ENCODE results near the gene CARD18.
"Not testable (repeated sequence)": the region's sequence is repeated elsewhere in the genome, so short reads cannot be mapped to it uniquely, and the experiment has no call there.

The CARD18 gene

GRCh38 chr11:105132716-105133511, 6.7 kb downstream of the CARD18 start:
- Histone ChIP-seq H3K4me1 (ENCODE audit: control insufficient read depth, insufficient read depth, low read length) (no peaks in the 10 kb centered on the region), H3K9ac (ENCODE audit: low read depth, low read length) (no peak overlapping the region)

GRCh38 chr11:105130189-105130813, 9.3 kb downstream of the CARD18 start:
- Histone ChIP-seq H3K27me3 (ENCODE audit: control insufficient read depth, insufficient read depth, low read length) (no peaks in the 10 kb centered on the region), H3K4me3 (ENCODE audit: low read depth, low read length) (no peak overlapping the region), H3K4me1 (ENCODE audit: control insufficient read depth, insufficient read depth, low read length) (no peaks in the 10 kb centered on the region), H3K36me3 (ENCODE audit: control insufficient read depth, insufficient read depth, low read length) (no peaks in the 10 kb centered on the region), H3K9ac (ENCODE audit: low read depth, low read length) (no peak overlapping the region), H3K9me3 (ENCODE audit: control insufficient read depth, insufficient read depth, low read length) (peaks cover 3% of the 10 kb centered on the region)

More at GRCh38 chr11:105132716-105133511, 6.7 kb downstream of the CARD18 start:
- Histone ChIP-seq H3K27me3 (ENCODE audit: control insufficient read depth, insufficient read depth, low read length) (no peaks in the 10 kb centered on the region), H3K9me3 (ENCODE audit: control insufficient read depth, insufficient read depth, low read length) (peaks cover 3% of the 10 kb centered on the region), H3K36me3 (ENCODE audit: control insufficient read depth, insufficient read depth, low read length) (no peaks in the 10 kb centered on the region), H3K4me3 (ENCODE audit: low read depth, low read length) (no peak overlapping the region)

- Histone ChIP-seq H3K4me3 (ENCODE audit: low read depth, low read length) (no peak overlapping the region), H3K27me3 (ENCODE audit: control insufficient read depth, insufficient read depth, low read length) (no peaks in the 10 kb centered on the region), H3K9ac (ENCODE audit: low read depth, low read length) (no peak overlapping the region), H3K9me3 (ENCODE audit: control insufficient read depth, insufficient read depth, low read length) (no peaks in the 10 kb centered on the region), H3K4me1 (ENCODE audit: control insufficient read depth, insufficient read depth, low read length) (no peaks in the 10 kb centered on the region), H3K36me3 (ENCODE audit: control insufficient read depth, insufficient read depth, low read length) (no peaks in the 10 kb centered on the region)
Observed at GRCh38 chr11:105124756-105125155, 14.8 kb downstream of the CARD18 start.

GRCh38 chr11:105111145-105111944, 28.2 kb downstream of the CARD18 start:
- H3K27me3 ChIP-seq (ENCODE audit: control insufficient read depth, insufficient read depth, low read length): no peaks in the 10 kb centered on the region
- H3K36me3 ChIP-seq (ENCODE audit: control insufficient read depth, insufficient read depth, low read length): no peaks in the 10 kb centered on the region
- no peaks in the 10 kb centered on the region for H3K9me3 ChIP-seq (ENCODE audit: control insufficient read depth, insufficient read depth, low read length)
- H3K4me3 ChIP-seq (ENCODE audit: low read depth, low read length): no peak overlapping the region
- no peak overlapping the region for H3K9ac ChIP-seq (ENCODE audit: low read depth, low read length)
- H3K4me1 ChIP-seq (ENCODE audit: control insufficient read depth, insufficient read depth, low read length): no peaks in the 10 kb centered on the region

- Histone ChIP-seq H3K4me1 (ENCODE audit: control insufficient read depth, insufficient read depth, low read length) (no peaks in the 10 kb centered on the region), H3K36me3 (ENCODE audit: control insufficient read depth, insufficient read depth, low read length) (no peaks in the 10 kb centered on the region), H3K9me3 (ENCODE audit: control insufficient read depth, insufficient read depth, low read length) (no peaks in the 10 kb centered on the region), H3K9ac (ENCODE audit: low read depth, low read length) (no peak overlapping the region), H3K27me3 (ENCODE audit: control insufficient read depth, insufficient read depth, low read length) (no peaks in the 10 kb centered on the region), H3K4me3 (ENCODE audit: low read depth, low read length) (no peak overlapping the region)
Observed at GRCh38 chr11:105110688-105111030, 28.9 kb downstream of the CARD18 start.

- Histone ChIP-seq H3K9ac (ENCODE audit: low read depth, low read length) (no peak overlapping the region), H3K36me3 (ENCODE audit: control insufficient read depth, insufficient read depth, low read length) (no peaks in the 10 kb centered on the region)
Observed at GRCh38 chr11:105109855-105110687, 29.5 kb downstream of the CARD18 start.

GRCh38 chr11:105109321-105109720, 30.2 kb downstream of the CARD18 start:
- Histone ChIP-seq H3K9ac (ENCODE audit: low read depth, low read length) (no peak overlapping the region), H3K4me1 (ENCODE audit: control insufficient read depth, insufficient read depth, low read length) (no peaks in the 10 kb centered on the region), H3K9me3 (ENCODE audit: control insufficient read depth, insufficient read depth, low read length) (no peaks in the 10 kb centered on the region), H3K27me3 (ENCODE audit: control insufficient read depth, insufficient read depth, low read length) (no peaks in the 10 kb centered on the region), H3K36me3 (ENCODE audit: control insufficient read depth, insufficient read depth, low read length) (no peaks in the 10 kb centered on the region), H3K4me3 (ENCODE audit: low read depth, low read length) (no peak overlapping the region)

More at GRCh38 chr11:105109855-105110687, 29.5 kb downstream of the CARD18 start:
- Histone ChIP-seq H3K4me3 (ENCODE audit: low read depth, low read length) (no peak overlapping the region), H3K27me3 (ENCODE audit: control insufficient read depth, insufficient read depth, low read length) (no peaks in the 10 kb centered on the region), H3K4me1 (ENCODE audit: control insufficient read depth, insufficient read depth, low read length) (no peaks in the 10 kb centered on the region), H3K9me3 (ENCODE audit: control insufficient read depth, insufficient read depth, low read length) (no peaks in the 10 kb centered on the region)

- no peaks in the 10 kb centered on the region for H3K4me1 ChIP-seq (ENCODE audit: control insufficient read depth, insufficient read depth, low read length)
- H3K9me3 ChIP-seq (ENCODE audit: control insufficient read depth, insufficient read depth, low read length): no peaks in the 10 kb centered on the region
- H3K27me3 ChIP-seq (ENCODE audit: control insufficient read depth, insufficient read depth, low read length): no peaks in the 10 kb centered on the region
- H3K9ac ChIP-seq (ENCODE audit: low read depth, low read length): no peak overlapping the region
- H3K36me3 ChIP-seq (ENCODE audit: control insufficient read depth, insufficient read depth, low read length): no peaks in the 10 kb centered on the region
- H3K4me3 ChIP-seq (ENCODE audit: low read depth, low read length): no peak overlapping the region
Observed at GRCh38 chr11:105108247-105108646, 31.3 kb downstream of the CARD18 start.

GRCh38 chr11:105107226-105107825, 32.2 kb downstream of the CARD18 start:
- not testable (repeated sequence) for H3K27me3 ChIP-seq (ENCODE audit: control insufficient read depth, insufficient read depth, low read length); H3K4me3 ChIP-seq (ENCODE audit: low read depth, low read length); H3K4me1 ChIP-seq (ENCODE audit: control insufficient read depth, insufficient read depth, low read length); H3K9me3 ChIP-seq (ENCODE audit: control insufficient read depth, insufficient read depth, low read length); H3K36me3 ChIP-seq (ENCODE audit: control insufficient read depth, insufficient read depth, low read length); H3K9ac ChIP-seq (ENCODE audit: low read depth, low read length)

- Histone ChIP-seq H3K36me3 (ENCODE audit: control insufficient read depth, insufficient read depth, low read length) (no peaks in the 10 kb centered on the region), H3K9ac (ENCODE audit: low read depth, low read length) (no peak overlapping the region), H3K9me3 (ENCODE audit: control insufficient read depth, insufficient read depth, low read length) (no peaks in the 10 kb centered on the region), H3K4me3 (ENCODE audit: low read depth, low read length) (no peak overlapping the region), H3K4me1 (ENCODE audit: control insufficient read depth, insufficient read depth, low read length) (no peaks in the 10 kb centered on the region), H3K27me3 (ENCODE audit: control insufficient read depth, insufficient read depth, low read length) (no peaks in the 10 kb centered on the region)
Observed at GRCh38 chr11:105106140-105106539, 33.4 kb downstream of the CARD18 start.

- Histone ChIP-seq H3K4me1 (ENCODE audit: control insufficient read depth, insufficient read depth, low read length) (no peaks in the 10 kb centered on the region), H3K36me3 (ENCODE audit: control insufficient read depth, insufficient read depth, low read length) (no peaks in the 10 kb centered on the region), H3K9me3 (ENCODE audit: control insufficient read depth, insufficient read depth, low read length) (no peaks in the 10 kb centered on the region), H3K4me3 (ENCODE audit: low read depth, low read length) (no peak overlapping the region), H3K9ac (ENCODE audit: low read depth, low read length) (no peak overlapping the region), H3K27me3 (ENCODE audit: control insufficient read depth, insufficient read depth, low read length) (no peaks in the 10 kb centered on the region)
Observed at GRCh38 chr11:105104292-105104691, 35.3 kb downstream of the CARD18 start.

Data from iPS-15b (cell line).